GM23338 (cell line): ENCODE results near the gene EPHA4. TPM values are rescaled to one million over a fixed set of nuclear protein-coding genes. Genes with fewer than 3 reads are reported as not detected.

Experiments used
- ATAC-seq: fragments of 200-7000 bp; cut with Tn5 transposase; 3 replicates; pipeline ENCODE4 v1.9.1; 2020
- DNase-seq: peaks from one replicate; pipeline ENCODE4 v3.0.0-alpha.2; 2015; ENCODE audit warnings: low spot score
- H2AFZ ChIP-seq: fragments of 200-600 bp; sonication (generic); 2 replicates; pipeline ENCODE4 v1.8.0; 2016; ENCODE audit warnings: antibody characterized with exemption, mild to moderate bottlenecking, moderate library complexity
- H3F3A ChIP-seq: fragments of 200-600 bp; sonication (generic); replicated peaks from 2 replicates; pipeline ENCODE4 v1.8.0; 2017; ENCODE audit warnings: antibody characterized with exemption, mixed run types, low read depth
- H3K27ac ChIP-seq: fragments of 200-600 bp; sonication (generic); 2 replicates; pipeline ENCODE4 v1.6.1; 2016; ENCODE audit warnings: low read depth
- H3K27me3 ChIP-seq: fragments of 200-600 bp; sonication (generic); 2 replicates; pipeline ENCODE4 v1.8.0; 2016; ENCODE audit warnings: mild to moderate bottlenecking, mixed run types, moderate library complexity; ENCODE audit not compliant: insufficient read depth
- H3K36me3 ChIP-seq: fragments of 200-600 bp; sonication (generic); 2 replicates; pipeline ENCODE4 v1.8.0; 2016; ENCODE audit warnings: mild to moderate bottlenecking; ENCODE audit not compliant: insufficient read depth
- H3K4me1 ChIP-seq: fragments of 200-600 bp; sonication (generic); 2 replicates; pipeline ENCODE4 v1.8.0; 2016; ENCODE audit warnings: mild to moderate bottlenecking, moderate library complexity; ENCODE audit not compliant: insufficient read depth
- H3K4me2 ChIP-seq: fragments of 200-600 bp; sonication (generic); 2 replicates; pipeline ENCODE4 v1.7.1; 2017; ENCODE audit warnings: mixed run types
- H3K4me3 ChIP-seq: fragments of 200-600 bp; sonication (generic); 2 replicates; pipeline ENCODE4 v1.6.1; 2016; ENCODE audit warnings: mixed run types
- H3K79me2 ChIP-seq: fragments of 200-600 bp; sonication (generic); replicated peaks from 2 replicates; pipeline ENCODE4 v1.8.0; 2017; ENCODE audit warnings: mild to moderate bottlenecking; ENCODE audit not compliant: insufficient read depth
- H3K9me2 ChIP-seq: fragments of 200-600 bp; sonication (generic); 2 replicates; pipeline ENCODE4 v1.8.0; 2017; ENCODE audit not compliant: insufficient read depth
- H4K20me1 ChIP-seq: fragments of 200-600 bp; sonication (generic); replicated peaks from 2 replicates; pipeline ENCODE4 v1.8.0; 2017; ENCODE audit warnings: mild to moderate bottlenecking; ENCODE audit not compliant: insufficient read depth
- H3K27ac Mint-ChIP-seq: 2 replicates; pipeline ENCODE4 v1.8.0; 2020; ENCODE audit warnings: inconsistent platforms, mild to moderate bottlenecking, moderate library complexity, mixed read lengths
- H3K27me3 Mint-ChIP-seq: 3 replicates; pipeline ENCODE4 v1.8.0; 2022; ENCODE audit warnings: low read depth, mild to moderate bottlenecking, moderate library complexity, mixed read lengths, inconsistent platforms; ENCODE audit not compliant: insufficient read depth, poor library complexity
- H3K36me3 Mint-ChIP-seq: 3 replicates; pipeline ENCODE4 v1.8.0; 2021; ENCODE audit warnings: low read depth, mild to moderate bottlenecking, inconsistent platforms, moderate library complexity, mixed read lengths
- H3K4me1 Mint-ChIP-seq: 3 replicates; pipeline ENCODE4 v1.8.0; 2020; ENCODE audit warnings: mild to moderate bottlenecking, inconsistent platforms, mixed read lengths
- H3K4me3 Mint-ChIP-seq: 3 replicates; pipeline ENCODE4 v1.8.0; 2021; ENCODE audit warnings: moderate library complexity, mild to moderate bottlenecking, inconsistent platforms, mixed read lengths
- H3K9me3 Mint-ChIP-seq: 3 replicates; pipeline ENCODE4 v1.8.0; 2020; ENCODE audit warnings: moderate library complexity, mild to moderate bottlenecking, inconsistent platforms, mixed read lengths
- CREB1 ChIP-seq: fragments of 250-450 bp; sonication (Bioruptor Pico); IDR thresholded peaks from 2 replicates; pipeline ENCODE4 v1.5.0; 2020; ENCODE audit warnings: low read depth, mild to moderate bottlenecking, moderate library complexity
- EZH2 ChIP-seq: fragments of 200-600 bp; sonication (generic); IDR thresholded peaks from one replicate; pipeline ENCODE4 v1.8.0; 2017; ENCODE audit warnings: antibody characterized with exemption, mild to moderate bottlenecking, low read depth; ENCODE audit not compliant: unreplicated experiment
- EZH2phosphoT487 ChIP-seq: fragments of 200-600 bp; sonication (generic); IDR thresholded peaks from one replicate; pipeline ENCODE4 v1.8.1; 2018; ENCODE audit warnings: antibody characterized with exemption; ENCODE audit not compliant: unreplicated experiment
- JUNB ChIP-seq: IDR thresholded peaks from one replicate; pipeline ENCODE4 v1.6.1; 2016; ENCODE audit warnings: antibody characterized with exemption; ENCODE audit not compliant: unreplicated experiment
- NANOG ChIP-seq: IDR thresholded peaks from 2 replicates; pipeline ENCODE4 v1.6.1; 2016; ENCODE audit warnings: antibody characterized with exemption, borderline replicate concordance
- POLR2AphosphoS5 ChIP-seq: IDR thresholded peaks from 2 replicates; pipeline ENCODE4 v1.6.1; 2016; ENCODE audit warnings: antibody characterized with exemption, low read depth
- STAT1 ChIP-seq: IDR thresholded peaks from one replicate; pipeline ENCODE4 v1.6.1; 2016; ENCODE audit warnings: antibody characterized with exemption; ENCODE audit not compliant: unreplicated experiment
- ZNF114 ChIP-seq: fragments of 250-450 bp; sonication (Bioruptor Pico); IDR thresholded peaks from 2 replicates; pipeline ENCODE4 v1.5.0; 2020; ENCODE audit warnings: mild to moderate bottlenecking, moderate library complexity
- ZNF331 ChIP-seq: fragments of 250-450 bp; sonication (Bioruptor Pico); IDR thresholded peaks from 2 replicates; pipeline ENCODE4 v1.5.0; 2020; ENCODE audit warnings: low read depth, mild to moderate bottlenecking, moderate library complexity
- polyA plus RNA-seq: library from polyadenylated mRNA; unstranded; fragments of >200 nt; fragmentation: Nextera tagmentation; extraction: Ambion mirVana; gene quantifications from 2 replicates; pipeline ENCODE4 v1.2.1, GENCODE V29; 2016
- total RNA-seq: library from RNA; depleted of rRNA; stranded (reverse); fragments of >200 nt; shearing (Covaris generic); gene quantifications from 2 replicates; pipeline ENCODE4 v1.2.3, GENCODE V29; 2014
- TF ChIP-seq, protein P1 (sequence below): IDR thresholded peaks from one replicate; pipeline ENCODE4 v1.6.1; 2018; ENCODE audit warnings: antibody characterized with exemption; ENCODE audit not compliant: unreplicated experiment
- TF ChIP-seq, protein P2 (sequence below): IDR thresholded peaks from 2 replicates; pipeline ENCODE4 v1.6.1; 2016; ENCODE audit warnings: antibody characterized with exemption
- TF ChIP-seq, protein P3 (sequence below), 2 experiments: fragments of 200-600 bp in 1 of 2; sonication (generic) in 1 of 2; conservative IDR thresholded peaks; 2 replicates each; pipeline versions ENCODE4 v1.5.1 to v1.6.1; 2016 to 2017; ENCODE audit warnings: antibody characterized with exemption in 2 of 2, low read depth in 2 of 2, mild to moderate bottlenecking in 2 of 2, moderate library complexity in 1 of 2
- TF ChIP-seq, protein P4 (sequence below): fragments of 250-450 bp; sonication (Bioruptor Pico); IDR thresholded peaks from 2 replicates; pipeline ENCODE4 v1.5.0; 2020; ENCODE audit warnings: mild to moderate bottlenecking, moderate library complexity

Gene EPHA4
- total and polyA plus RNA-seq, 2 experiments from 2014 or later = 4.1 to 6.2 TPM

DNA sequence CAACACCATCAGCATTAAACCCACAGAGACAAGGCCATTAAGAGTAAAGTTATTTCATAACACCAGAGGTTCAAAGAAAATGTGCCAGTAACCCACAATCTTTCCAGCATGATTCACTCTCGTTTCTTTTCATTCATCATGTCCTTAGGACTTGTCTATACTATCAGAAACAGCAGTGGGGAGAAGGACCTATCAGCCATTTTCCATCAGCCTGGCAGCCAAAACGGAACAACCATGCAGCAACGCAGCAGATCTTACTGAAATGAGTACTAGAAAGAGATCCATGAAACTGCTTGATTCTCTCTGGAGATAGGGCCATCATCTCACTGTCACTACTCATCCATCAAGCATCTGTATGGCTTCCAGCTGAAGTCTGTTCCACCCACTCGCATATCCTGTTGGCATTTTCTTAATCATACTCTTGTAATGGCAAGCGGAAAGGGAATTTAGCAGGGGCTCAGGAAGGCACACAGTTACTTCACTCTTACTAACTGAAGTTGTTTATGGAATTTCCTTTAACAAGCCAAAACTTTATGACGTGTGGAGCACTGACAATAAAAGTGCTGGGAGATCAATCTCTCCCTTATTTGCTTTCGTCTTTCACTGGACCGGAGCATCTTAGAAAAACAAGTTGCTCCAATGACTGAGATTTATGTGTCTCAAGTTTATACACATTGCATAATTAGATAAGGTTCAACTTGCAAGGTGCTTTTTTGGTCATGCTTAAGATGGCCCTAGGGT lies 69.7 kb downstream of the EPHA4 start:
- Mint-ChIP-seq H3K27ac (no peak overlapping the region), H3K36me3 (no peaks in the 10 kb centered on the region), H3K4me1 (peaks cover 9% of the 10 kb centered on the region), H3K9me3 (no peaks in the 10 kb centered on the region), H3K27me3 (no peaks in the 10 kb centered on the region), H3K4me3 (no peak overlapping the region)
- no peak for DNase-seq
- Histone ChIP-seq H2AFZ (no peak overlapping the region), H3F3A (no peaks in the 10 kb centered on the region), H3K4me2 (no peak overlapping the region), H3K9me2 (no peaks in the 10 kb centered on the region; the same call in 1 of the 2 replicates), H4K20me1 (0 out of 2 replicates have a peak, but pooled peaks cover 2% of the 10 kb centered on the region), H3K27ac (no peak overlapping the region), H3K27me3 (no peaks in the 10 kb centered on the region), H3K36me3 (no peaks in the 10 kb centered on the region), H3K4me3 (no peak overlapping the region), H3K79me2 (no peaks in the 10 kb centered on the region), H3K4me1 (0 out of 2 replicates have a peak, but pooled peaks cover 8% of the 10 kb centered on the region)
- ATAC-seq = no peak
- TF ChIP-seq POLR2AphosphoS5 (no peak), NANOG (no peak), ZNF331 (no peak), STAT1 (no peak), EZH2phosphoT487 (no peak), EZH2 (no peak), CREB1 (CRISPR knock-in tag) (no peak), ZNF114 (no peak), JUNB (no peak)
- TF ChIP-seq, protein P1, sequence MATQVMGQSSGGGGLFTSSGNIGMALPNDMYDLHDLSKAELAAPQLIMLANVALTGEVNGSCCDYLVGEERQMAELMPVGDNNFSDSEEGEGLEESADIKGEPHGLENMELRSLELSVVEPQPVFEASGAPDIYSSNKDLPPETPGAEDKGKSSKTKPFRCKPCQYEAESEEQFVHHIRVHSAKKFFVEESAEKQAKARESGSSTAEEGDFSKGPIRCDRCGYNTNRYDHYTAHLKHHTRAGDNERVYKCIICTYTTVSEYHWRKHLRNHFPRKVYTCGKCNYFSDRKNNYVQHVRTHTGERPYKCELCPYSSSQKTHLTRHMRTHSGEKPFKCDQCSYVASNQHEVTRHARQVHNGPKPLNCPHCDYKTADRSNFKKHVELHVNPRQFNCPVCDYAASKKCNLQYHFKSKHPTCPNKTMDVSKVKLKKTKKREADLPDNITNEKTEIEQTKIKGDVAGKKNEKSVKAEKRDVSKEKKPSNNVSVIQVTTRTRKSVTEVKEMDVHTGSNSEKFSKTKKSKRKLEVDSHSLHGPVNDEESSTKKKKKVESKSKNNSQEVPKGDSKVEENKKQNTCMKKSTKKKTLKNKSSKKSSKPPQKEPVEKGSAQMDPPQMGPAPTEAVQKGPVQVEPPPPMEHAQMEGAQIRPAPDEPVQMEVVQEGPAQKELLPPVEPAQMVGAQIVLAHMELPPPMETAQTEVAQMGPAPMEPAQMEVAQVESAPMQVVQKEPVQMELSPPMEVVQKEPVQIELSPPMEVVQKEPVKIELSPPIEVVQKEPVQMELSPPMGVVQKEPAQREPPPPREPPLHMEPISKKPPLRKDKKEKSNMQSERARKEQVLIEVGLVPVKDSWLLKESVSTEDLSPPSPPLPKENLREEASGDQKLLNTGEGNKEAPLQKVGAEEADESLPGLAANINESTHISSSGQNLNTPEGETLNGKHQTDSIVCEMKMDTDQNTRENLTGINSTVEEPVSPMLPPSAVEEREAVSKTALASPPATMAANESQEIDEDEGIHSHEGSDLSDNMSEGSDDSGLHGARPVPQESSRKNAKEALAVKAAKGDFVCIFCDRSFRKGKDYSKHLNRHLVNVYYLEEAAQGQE = no peak
- TF ChIP-seq, protein P2, sequence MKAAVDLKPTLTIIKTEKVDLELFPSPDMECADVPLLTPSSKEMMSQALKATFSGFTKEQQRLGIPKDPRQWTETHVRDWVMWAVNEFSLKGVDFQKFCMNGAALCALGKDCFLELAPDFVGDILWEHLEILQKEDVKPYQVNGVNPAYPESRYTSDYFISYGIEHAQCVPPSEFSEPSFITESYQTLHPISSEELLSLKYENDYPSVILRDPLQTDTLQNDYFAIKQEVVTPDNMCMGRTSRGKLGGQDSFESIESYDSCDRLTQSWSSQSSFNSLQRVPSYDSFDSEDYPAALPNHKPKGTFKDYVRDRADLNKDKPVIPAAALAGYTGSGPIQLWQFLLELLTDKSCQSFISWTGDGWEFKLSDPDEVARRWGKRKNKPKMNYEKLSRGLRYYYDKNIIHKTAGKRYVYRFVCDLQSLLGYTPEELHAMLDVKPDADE = no peak
- TF ChIP-seq, protein P3, sequence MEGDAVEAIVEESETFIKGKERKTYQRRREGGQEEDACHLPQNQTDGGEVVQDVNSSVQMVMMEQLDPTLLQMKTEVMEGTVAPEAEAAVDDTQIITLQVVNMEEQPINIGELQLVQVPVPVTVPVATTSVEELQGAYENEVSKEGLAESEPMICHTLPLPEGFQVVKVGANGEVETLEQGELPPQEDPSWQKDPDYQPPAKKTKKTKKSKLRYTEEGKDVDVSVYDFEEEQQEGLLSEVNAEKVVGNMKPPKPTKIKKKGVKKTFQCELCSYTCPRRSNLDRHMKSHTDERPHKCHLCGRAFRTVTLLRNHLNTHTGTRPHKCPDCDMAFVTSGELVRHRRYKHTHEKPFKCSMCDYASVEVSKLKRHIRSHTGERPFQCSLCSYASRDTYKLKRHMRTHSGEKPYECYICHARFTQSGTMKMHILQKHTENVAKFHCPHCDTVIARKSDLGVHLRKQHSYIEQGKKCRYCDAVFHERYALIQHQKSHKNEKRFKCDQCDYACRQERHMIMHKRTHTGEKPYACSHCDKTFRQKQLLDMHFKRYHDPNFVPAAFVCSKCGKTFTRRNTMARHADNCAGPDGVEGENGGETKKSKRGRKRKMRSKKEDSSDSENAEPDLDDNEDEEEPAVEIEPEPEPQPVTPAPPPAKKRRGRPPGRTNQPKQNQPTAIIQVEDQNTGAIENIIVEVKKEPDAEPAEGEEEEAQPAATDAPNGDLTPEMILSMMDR (conservative IDR thresholded peaks at IDR 0.05; ENCODE audit: low read depth in 2 of 2) = no peak
- TF ChIP-seq, protein P4, sequence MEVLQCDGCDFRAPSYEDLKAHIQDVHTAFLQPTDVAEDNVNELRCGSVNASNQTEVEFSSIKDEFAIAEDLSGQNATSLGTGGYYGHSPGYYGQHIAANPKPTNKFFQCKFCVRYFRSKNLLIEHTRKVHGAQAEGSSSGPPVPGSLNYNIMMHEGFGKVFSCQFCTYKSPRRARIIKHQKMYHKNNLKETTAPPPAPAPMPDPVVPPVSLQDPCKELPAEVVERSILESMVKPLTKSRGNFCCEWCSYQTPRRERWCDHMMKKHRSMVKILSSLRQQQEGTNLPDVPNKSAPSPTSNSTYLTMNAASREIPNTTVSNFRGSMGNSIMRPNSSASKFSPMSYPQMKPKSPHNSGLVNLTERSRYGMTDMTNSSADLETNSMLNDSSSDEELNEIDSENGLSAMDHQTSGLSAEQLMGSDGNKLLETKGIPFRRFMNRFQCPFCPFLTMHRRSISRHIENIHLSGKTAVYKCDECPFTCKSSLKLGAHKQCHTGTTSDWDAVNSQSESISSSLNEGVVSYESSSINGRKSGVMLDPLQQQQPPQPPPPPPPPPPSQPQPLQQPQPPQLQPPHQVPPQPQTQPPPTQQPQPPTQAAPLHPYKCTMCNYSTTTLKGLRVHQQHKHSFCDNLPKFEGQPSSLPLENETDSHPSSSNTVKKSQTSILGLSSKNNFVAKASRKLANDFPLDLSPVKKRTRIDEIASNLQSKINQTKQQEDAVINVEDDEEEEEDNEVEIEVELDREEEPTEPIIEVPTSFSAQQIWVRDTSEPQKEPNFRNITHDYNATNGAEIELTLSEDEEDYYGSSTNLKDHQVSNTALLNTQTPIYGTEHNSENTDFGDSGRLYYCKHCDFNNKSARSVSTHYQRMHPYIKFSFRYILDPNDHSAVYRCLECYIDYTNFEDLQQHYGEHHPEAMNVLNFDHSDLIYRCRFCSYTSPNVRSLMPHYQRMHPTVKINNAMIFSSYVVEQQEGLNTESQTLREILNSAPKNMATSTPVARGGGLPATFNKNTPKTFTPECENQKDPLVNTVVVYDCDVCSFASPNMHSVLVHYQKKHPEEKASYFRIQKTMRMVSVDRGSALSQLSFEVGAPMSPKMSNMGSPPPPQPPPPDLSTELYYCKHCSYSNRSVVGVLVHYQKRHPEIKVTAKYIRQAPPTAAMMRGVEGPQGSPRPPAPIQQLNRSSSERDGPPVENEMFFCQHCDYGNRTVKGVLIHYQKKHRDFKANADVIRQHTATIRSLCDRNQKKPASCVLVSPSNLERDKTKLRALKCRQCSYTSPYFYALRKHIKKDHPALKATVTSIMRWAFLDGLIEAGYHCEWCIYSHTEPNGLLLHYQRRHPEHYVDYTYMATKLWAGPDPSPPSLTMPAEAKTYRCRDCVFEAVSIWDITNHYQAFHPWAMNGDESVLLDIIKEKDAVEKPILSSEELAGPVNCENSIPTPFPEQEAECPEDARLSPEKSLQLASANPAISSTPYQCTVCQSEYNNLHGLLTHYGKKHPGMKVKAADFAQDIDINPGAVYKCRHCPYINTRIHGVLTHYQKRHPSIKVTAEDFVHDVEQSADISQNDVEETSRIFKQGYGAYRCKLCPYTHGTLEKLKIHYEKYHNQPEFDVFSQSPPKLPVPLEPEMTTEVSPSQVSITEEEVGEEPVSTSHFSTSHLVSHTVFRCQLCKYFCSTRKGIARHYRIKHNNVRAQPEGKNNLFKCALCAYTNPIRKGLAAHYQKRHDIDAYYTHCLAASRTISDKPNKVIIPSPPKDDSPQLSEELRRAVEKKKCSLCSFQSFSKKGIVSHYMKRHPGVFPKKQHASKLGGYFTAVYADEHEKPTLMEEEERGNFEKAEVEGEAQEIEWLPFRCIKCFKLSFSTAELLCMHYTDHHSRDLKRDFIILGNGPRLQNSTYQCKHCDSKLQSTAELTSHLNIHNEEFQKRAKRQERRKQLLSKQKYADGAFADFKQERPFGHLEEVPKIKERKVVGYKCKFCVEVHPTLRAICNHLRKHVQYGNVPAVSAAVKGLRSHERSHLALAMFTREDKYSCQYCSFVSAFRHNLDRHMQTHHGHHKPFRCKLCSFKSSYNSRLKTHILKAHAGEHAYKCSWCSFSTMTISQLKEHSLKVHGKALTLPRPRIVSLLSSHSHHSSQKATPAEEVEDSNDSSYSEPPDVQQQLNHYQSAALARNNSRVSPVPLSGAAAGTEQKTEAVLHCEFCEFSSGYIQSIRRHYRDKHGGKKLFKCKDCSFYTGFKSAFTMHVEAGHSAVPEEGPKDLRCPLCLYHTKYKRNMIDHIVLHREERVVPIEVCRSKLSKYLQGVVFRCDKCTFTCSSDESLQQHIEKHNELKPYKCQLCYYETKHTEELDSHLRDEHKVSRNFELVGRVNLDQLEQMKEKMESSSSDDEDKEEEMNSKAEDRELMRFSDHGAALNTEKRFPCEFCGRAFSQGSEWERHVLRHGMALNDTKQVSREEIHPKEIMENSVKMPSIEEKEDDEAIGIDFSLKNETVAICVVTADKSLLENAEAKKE (CRISPR knock-in tag) = no peak
